SH-SY5Y (cell line): Measurements from ENCODE around the gene XKRX.
A peak's percentile ranks its signal among the peaks of the same experiment; 100 is the strongest.

Experiments
- GATA2 ChIP-seq: IDR thresholded peaks from 2 replicates; pipeline ENCODE4 v1.6.1; 2011; ENCODE audit warnings: mild to moderate bottlenecking, low read depth, low read length
- GATA3 ChIP-seq: IDR thresholded peaks from 2 replicates; pipeline ENCODE4 v1.6.1; 2011; ENCODE audit warnings: low read depth, mild to moderate bottlenecking, low read length, moderate library complexity

XKRX gene

GRCh38 chrX:100928660-100929613, at the start of gene XKRX:
TSS of gene XKRX (minus strand) at chrX:100928917. CDS start at chrX:100928304, 613 bp downstream.
- TF ChIP-seq GATA2 (no peak), GATA3 (no peak)

DNA sequence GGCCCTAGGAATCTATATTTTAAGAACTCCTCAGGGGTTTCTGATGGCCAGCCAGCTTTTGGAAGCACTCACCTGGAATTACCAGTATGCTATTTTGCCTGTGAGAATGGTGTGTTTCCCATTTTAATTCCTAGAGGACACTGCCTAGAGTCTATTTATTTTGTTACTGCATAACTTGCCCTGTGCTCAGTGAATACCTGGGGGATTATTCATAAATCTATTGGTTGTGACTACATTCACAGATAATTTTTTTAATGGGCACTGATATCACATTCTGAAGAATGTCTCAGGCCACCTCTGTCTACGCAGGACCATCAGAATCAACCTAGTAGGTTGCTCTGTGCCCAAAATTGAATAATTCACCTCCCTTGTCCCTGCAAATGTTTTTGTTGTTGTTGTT, 47.5 kb upstream of the XKRX start:
- TF ChIP-seq GATA3 (no peak), GATA2 (no peak)

- TF ChIP-seq GATA3, result no peak
- TF ChIP-seq GATA2, result no peak
Measured at GRCh38 chrX:100975212-100975611, 46.5 kb upstream of the XKRX start.

DNA sequence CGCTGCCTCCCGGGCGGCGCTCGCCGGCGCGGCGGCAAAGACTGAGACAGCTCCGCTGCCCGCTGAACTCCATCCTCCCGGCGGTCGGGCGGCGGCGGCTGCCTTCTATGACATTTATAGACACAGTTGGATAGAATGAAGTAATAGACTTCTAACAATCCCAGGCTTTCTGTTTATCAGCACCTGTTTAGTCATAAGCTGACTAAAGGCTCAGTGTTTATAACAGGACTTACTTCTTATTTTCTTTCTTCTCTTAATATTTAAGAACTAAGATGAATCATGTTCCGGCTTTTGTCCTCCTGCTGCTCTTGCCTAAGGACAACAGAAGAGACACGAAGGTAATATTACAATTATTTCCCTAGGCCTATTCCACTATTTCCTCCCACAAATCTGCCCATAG, 44.7 kb upstream of the XKRX start:
- no peak for TF ChIP-seq GATA2
- no peak for TF ChIP-seq GATA3

- TF ChIP-seq GATA3 (peak; percentile 66; the same call in 1 of the 2 replicates), GATA2 (peak; percentile 75)
Measured at GRCh38 chrX:100969936-100970335, 41.2 kb upstream of the XKRX start.

DNA sequence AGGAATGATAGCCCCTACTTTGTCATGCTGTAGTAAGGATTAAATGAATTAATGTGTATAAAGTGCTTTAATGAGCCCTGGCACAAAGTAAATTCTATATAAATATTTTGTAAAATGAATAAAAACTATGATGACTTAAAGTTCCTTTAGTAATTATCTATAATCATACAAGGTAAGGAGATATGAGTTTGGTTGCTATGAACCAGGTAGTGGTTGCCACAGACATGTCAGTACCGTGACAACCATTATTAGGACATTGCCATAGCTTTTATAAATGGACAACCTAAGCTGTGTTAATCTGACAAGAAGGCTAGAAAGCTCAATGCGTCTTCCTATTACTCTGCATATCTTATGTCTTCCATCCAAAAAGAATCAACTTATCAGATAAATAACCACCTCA, 40.7 kb upstream of the XKRX start, which contains the start of gene ARL13A:
Gene ARL13A, plus strand, starts transcription at position 301 of the 400 bp plus-strand sequence. CDS start 3,982 bp downstream, outside the sequence.
- TF ChIP-seq GATA2, result no peak

- TF ChIP-seq GATA2 (no peak), GATA3 (no peak)
Measured at GRCh38 chrX:100964362-100964761, 35.6 kb upstream of the XKRX start.

GRCh38 chrX:100962811-100963210, 34.1 kb upstream of the XKRX start:
- TF ChIP-seq GATA2, result no peak

- no peak for TF ChIP-seq GATA2
- TF ChIP-seq GATA3, result no peak
Measured at GRCh38 chrX:100948557-100948956, 19.8 kb upstream of the XKRX start.

DNA sequence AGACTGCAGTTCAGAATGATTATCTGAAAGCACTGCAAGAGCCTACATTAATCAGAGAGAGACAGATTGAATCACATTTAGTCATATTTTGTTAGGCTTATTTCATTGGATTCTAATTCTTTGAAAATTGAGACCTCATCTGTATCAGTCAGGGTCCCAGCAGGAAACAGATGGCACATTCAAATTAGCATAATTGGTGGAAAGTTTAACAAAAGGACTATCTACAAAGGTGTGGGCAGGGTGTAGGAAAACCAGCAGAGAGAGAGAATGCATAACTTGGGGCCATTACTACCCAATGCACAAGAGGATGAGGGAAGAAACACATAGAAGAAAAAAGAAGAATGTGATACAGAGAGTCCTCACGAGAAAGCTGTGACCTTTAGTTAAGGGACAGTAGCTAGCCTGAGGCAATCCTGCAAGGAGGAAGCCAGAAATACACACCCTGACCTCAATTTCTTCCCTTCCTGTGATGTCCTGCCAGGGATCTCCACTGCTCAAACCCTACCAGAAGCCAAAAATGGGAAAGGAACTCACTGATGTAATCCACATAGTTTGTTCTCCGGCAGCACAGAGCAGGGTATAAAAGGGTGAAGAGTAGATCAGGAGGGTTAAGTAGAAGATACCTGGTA, 17.7 kb upstream of the XKRX start:
- no peak for TF ChIP-seq GATA2
- TF ChIP-seq GATA3, result no peak

DNA sequence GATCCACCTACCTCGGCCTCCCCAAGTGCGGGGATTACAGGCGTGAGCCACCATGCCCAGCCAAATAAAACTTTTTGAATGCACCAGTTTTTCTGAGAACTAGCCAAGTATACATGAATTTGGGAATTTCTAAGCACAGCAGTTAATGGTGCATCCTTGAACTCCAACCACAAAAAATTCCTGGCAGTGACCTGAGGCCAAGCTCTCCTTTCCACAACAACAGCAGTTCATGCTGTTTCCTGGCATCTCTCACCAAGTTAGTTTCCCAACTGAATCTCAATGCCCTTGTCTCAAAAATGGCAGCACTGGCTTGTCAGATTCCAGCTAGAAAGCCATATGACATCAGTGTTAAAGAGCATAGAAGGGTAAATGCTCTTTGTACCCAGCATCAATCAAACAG, 15.9 kb upstream of the XKRX start:
- TF ChIP-seq GATA2, result no peak
- no peak for TF ChIP-seq GATA3

GRCh38 chrX:100939333-100939732, 10.6 kb upstream of the XKRX start:
- TF ChIP-seq GATA2, result no peak

GRCh38 chrX:100935767-100936166, 7.0 kb upstream of the XKRX start:
- TF ChIP-seq GATA3 (no peak), GATA2 (no peak)

GRCh38 chrX:100931925-100932285, 3.2 kb upstream of the XKRX start:
- TF ChIP-seq GATA2 (no peak), GATA3 (no peak)
